ENCODE data around the gene HAL. TPM values are rescaled to one million over a fixed set of nuclear protein-coding genes. Genes with fewer than 3 reads are reported as not detected.
"Not testable (repeated sequence)": the region's sequence is repeated elsewhere in the genome, so short reads cannot be mapped to it uniquely, and the experiment has no call there.

Gene HAL
- total and polyA plus RNA-seq, 4 donors = 62.4 to 174 (median 119) TPM

DNA sequence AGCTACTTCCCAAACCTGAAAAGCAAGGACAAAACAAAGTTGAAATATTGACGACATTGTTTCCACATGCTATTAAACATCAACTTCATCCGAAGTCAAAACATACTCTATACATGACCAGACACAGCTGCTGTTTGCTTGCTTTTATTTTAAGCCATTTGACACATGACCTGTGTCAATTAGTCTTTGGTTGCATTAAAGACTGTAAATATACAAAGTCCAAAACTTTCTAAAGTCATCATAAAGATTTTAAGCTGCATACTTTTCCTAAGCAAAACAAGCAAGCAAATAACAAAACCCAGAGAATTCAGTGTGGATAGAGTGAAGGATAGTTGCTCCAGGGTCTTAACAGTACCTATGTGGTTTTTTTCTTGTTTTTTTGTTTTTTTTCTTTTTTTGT lies 21.8 kb downstream of the HAL start:
- peak overlapping the region in 1 of 2 donors; percentile 6 for H3K27ac ChIP-seq (ENCODE audit: low read depth in 1 of 2, low read length in 2 of 2)
- H3K36me3 ChIP-seq (ENCODE audit: control insufficient read depth in 4 of 4, insufficient read depth in 3 of 4, low read depth in 1 of 4, low read length in 3 of 4) = peaks cover 0 to 30% (median 17%) of the 10 kb centered on the region in 4 donors
- WGBS = 19% methylated on average over 2 of the region's 2 CpGs
- no peaks in the 10 kb centered on the region for H3K9me3 ChIP-seq (ENCODE audit: control insufficient read depth in 4 of 4, low read length in 3 of 4)
- peaks cover 4 to 49% (median 34%) of the 10 kb centered on the region in 4 donors for H3K4me1 ChIP-seq (ENCODE audit: control insufficient read depth in 4 of 4, insufficient read depth in 4 of 4, low read length in 3 of 4)
- TF ChIP-seq RXRA (IDR thresholded peaks at IDR 0.05) (peak in 1 of 2 donors; percentile 5), HNF4A (conservative IDR thresholded peaks at IDR 0.05) (peak; percentile 31 to 33), FOXA1 (IDR thresholded peaks at IDR 0.05) (no peak)
- no peak overlapping the region for H3K9ac ChIP-seq (ENCODE audit: low read depth in 1 of 2, low read length in 2 of 2)
- no peak overlapping the region for H3K4me3 ChIP-seq (ENCODE audit: low read depth in 1 of 3, low read length in 3 of 3)
- DNase-seq (ENCODE audit: low spot score) = no peak
- H3K27me3 ChIP-seq (ENCODE audit: control insufficient read depth in 4 of 4, insufficient read depth in 4 of 4, low read length in 3 of 4) = no peaks in the 10 kb centered on the region

DNA sequence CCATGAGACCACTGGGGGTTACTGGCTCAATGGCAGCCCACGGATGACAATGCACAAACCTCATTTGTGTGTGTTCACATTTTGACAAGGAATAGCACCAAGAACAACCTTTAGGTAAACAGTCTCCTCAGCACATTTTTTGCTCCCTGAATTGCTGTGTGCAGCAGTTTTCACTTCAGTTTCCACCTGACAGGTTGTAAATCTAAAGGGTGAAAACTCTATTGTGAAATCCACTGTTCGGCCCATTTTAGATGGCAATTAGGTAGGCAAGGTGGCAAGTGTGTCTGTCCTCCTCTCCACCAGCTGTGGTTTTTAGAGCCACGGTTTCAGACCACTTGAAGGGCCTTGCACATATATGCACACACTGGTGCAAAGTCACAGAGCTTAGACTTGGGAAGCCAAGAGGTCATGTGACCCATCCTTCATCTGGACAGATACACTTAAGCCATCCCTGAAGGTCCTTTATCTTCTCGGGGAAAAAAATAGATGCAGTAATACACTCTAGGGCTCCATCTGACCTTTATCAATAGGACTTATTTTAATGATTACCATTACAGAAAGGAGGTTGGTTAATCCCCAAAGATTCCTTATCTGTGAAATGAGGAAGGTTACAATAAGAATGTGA lies 23.2 kb downstream of the HAL start:
- Histone ChIP-seq H3K27ac (ENCODE audit: low read depth in 1 of 2, low read length in 2 of 2) (peak overlapping the region in 1 of 2 donors; percentile 8), H3K4me3 (ENCODE audit: low read depth in 1 of 3, low read length in 3 of 3) (no peak overlapping the region), H3K4me1 (ENCODE audit: control insufficient read depth in 4 of 4, insufficient read depth in 4 of 4, low read length in 3 of 4) (peaks cover 4 to 48% (median 34%) of the 10 kb centered on the region in 4 donors), H3K36me3 (ENCODE audit: control insufficient read depth in 4 of 4, insufficient read depth in 3 of 4, low read depth in 1 of 4, low read length in 3 of 4) (peaks cover 1 to 25% (median 15%) of the 10 kb centered on the region in 4 donors), H3K9ac (ENCODE audit: low read depth in 1 of 2, low read length in 2 of 2) (no peak overlapping the region), H3K9me3 (ENCODE audit: control insufficient read depth in 4 of 4, low read length in 3 of 4) (no peaks in the 10 kb centered on the region), H3K27me3 (ENCODE audit: control insufficient read depth in 4 of 4, insufficient read depth in 4 of 4, low read length in 3 of 4) (no peaks in the 10 kb centered on the region)
- WGBS = 55% methylated on average over 4 of the region's 4 CpGs
- TF ChIP-seq, protein P1, sequence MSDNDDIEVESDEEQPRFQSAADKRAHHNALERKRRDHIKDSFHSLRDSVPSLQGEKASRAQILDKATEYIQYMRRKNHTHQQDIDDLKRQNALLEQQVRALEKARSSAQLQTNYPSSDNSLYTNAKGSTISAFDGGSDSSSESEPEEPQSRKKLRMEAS (IDR thresholded peaks at IDR 0.05) = no peak
- TF ChIP-seq GABPA (IDR thresholded peaks at IDR 0.05 in 1 of 2, conservative IDR thresholded peaks at IDR 0.05 in 1 of 2) (no peak), FOXA1 (IDR thresholded peaks at IDR 0.05) (no peak), TAF1 (conservative IDR thresholded peaks at IDR 0.05) (no peak)
- TF ChIP-seq, protein P2, sequence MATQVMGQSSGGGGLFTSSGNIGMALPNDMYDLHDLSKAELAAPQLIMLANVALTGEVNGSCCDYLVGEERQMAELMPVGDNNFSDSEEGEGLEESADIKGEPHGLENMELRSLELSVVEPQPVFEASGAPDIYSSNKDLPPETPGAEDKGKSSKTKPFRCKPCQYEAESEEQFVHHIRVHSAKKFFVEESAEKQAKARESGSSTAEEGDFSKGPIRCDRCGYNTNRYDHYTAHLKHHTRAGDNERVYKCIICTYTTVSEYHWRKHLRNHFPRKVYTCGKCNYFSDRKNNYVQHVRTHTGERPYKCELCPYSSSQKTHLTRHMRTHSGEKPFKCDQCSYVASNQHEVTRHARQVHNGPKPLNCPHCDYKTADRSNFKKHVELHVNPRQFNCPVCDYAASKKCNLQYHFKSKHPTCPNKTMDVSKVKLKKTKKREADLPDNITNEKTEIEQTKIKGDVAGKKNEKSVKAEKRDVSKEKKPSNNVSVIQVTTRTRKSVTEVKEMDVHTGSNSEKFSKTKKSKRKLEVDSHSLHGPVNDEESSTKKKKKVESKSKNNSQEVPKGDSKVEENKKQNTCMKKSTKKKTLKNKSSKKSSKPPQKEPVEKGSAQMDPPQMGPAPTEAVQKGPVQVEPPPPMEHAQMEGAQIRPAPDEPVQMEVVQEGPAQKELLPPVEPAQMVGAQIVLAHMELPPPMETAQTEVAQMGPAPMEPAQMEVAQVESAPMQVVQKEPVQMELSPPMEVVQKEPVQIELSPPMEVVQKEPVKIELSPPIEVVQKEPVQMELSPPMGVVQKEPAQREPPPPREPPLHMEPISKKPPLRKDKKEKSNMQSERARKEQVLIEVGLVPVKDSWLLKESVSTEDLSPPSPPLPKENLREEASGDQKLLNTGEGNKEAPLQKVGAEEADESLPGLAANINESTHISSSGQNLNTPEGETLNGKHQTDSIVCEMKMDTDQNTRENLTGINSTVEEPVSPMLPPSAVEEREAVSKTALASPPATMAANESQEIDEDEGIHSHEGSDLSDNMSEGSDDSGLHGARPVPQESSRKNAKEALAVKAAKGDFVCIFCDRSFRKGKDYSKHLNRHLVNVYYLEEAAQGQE (IDR thresholded peaks at IDR 0.05) = no peak
- TF ChIP-seq, protein P3, sequence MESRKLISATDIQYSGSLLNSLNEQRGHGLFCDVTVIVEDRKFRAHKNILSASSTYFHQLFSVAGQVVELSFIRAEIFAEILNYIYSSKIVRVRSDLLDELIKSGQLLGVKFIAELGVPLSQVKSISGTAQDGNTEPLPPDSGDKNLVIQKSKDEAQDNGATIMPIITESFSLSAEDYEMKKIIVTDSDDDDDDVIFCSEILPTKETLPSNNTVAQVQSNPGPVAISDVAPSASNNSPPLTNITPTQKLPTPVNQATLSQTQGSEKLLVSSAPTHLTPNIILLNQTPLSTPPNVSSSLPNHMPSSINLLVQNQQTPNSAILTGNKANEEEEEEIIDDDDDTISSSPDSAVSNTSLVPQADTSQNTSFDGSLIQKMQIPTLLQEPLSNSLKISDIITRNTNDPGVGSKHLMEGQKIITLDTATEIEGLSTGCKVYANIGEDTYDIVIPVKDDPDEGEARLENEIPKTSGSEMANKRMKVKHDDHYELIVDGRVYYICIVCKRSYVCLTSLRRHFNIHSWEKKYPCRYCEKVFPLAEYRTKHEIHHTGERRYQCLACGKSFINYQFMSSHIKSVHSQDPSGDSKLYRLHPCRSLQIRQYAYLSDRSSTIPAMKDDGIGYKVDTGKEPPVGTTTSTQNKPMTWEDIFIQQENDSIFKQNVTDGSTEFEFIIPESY (IDR thresholded peaks at IDR 0.05) = no peak
- no peak for DNase-seq (ENCODE audit: low spot score)

GRCh38 chr12:95970905-95971304 lies 25.2 kb downstream of the HAL start:
- Histone ChIP-seq H3K9me3 (ENCODE audit: control insufficient read depth in 4 of 4, low read length in 3 of 4) (no peaks in the 10 kb centered on the region), H3K4me3 (ENCODE audit: low read depth in 1 of 3, low read length in 3 of 3) (no peak overlapping the region), H3K9ac (ENCODE audit: low read depth in 1 of 2, low read length in 2 of 2) (no peak overlapping the region), H3K36me3 (ENCODE audit: control insufficient read depth in 4 of 4, insufficient read depth in 3 of 4, low read depth in 1 of 4, low read length in 3 of 4) (peaks cover 1 to 21% (median 14%) of the 10 kb centered on the region in 4 donors), H3K27me3 (ENCODE audit: control insufficient read depth in 4 of 4, insufficient read depth in 4 of 4, low read length in 3 of 4) (no peaks in the 10 kb centered on the region), H3K4me1 (ENCODE audit: control insufficient read depth in 4 of 4, insufficient read depth in 4 of 4, low read length in 3 of 4) (peaks cover 4 to 43% (median 31%) of the 10 kb centered on the region in 4 donors), H3K27ac (ENCODE audit: low read depth in 1 of 2, low read length in 2 of 2) (peak overlapping the region in 1 of 2 donors; percentile 10)
- WGBS = 70% methylated on average over 7 of the region's 7 CpGs
- no peak for DNase-seq (ENCODE audit: low spot score)
- TF ChIP-seq YY1 (IDR thresholded peaks at IDR 0.05) (no peak), ATF3 (IDR thresholded peaks at IDR 0.05) (no peak), FOXA1 (IDR thresholded peaks at IDR 0.05) (no peak), NR2F2 (IDR thresholded peaks at IDR 0.05) (no peak)

- H3K27ac ChIP-seq (ENCODE audit: low read depth in 1 of 2, low read length in 2 of 2); H3K4me3 ChIP-seq (ENCODE audit: low read depth in 1 of 3, low read length in 3 of 3); H3K27me3 ChIP-seq (ENCODE audit: control insufficient read depth in 4 of 4, insufficient read depth in 4 of 4, low read length in 3 of 4); DNase-seq (ENCODE audit: low spot score); H3K9ac ChIP-seq (ENCODE audit: low read depth in 1 of 2, low read length in 2 of 2); H3K9me3 ChIP-seq (ENCODE audit: control insufficient read depth in 4 of 4, low read length in 3 of 4): not testable (repeated sequence)
- Histone ChIP-seq H3K4me1 (ENCODE audit: control insufficient read depth in 4 of 4, insufficient read depth in 4 of 4, low read length in 3 of 4) (peaks cover 7 to 42% (median 25%) of the 10 kb centered on the region in 4 donors), H3K36me3 (ENCODE audit: control insufficient read depth in 4 of 4, insufficient read depth in 3 of 4, low read depth in 1 of 4, low read length in 3 of 4) (peaks cover 1 to 16% (median 8%) of the 10 kb centered on the region in 4 donors)
- 98% methylated on average over 28 of the region's 28 CpGs for WGBS
Measured at GRCh38 chr12:95969116-95969515, 27.0 kb downstream of the HAL start.
